Measurements from ENCODE around the gene GREB1L.
"Not testable (repeated sequence)": the region's sequence is repeated elsewhere in the genome, so short reads cannot be mapped to it uniquely, and the experiment has no call there.

The GREB1L gene

DNA sequence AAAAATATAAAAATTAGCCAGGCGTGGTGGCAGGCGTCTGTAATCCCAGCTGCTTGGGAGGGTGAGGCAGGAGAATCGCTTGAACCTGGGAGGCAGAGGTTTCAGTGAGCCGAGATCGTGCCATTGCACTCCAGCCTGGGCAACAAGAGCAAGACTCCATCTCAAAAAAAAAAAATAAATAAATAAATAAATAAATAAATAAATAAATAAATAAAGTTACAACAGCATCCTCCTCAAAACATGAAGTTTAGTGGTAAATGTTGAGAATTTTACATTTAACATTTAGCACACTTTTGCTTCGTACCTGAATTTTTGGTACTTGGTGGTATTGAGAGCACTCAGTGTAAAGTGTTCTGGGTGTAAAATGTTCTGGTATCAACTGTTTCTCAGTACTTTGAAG is 36.2 kb downstream of the GREB1L start:
- not testable (repeated sequence) for H3K4me3 Mint-ChIP-seq, H3K27ac Mint-ChIP-seq, H3K27me3 Mint-ChIP-seq, H3K36me3 Mint-ChIP-seq, H3K4me1 Mint-ChIP-seq, ATAC-seq
- H3K9me3 Mint-ChIP-seq = peaks cover 11% of the 10 kb centered on the region

DNA sequence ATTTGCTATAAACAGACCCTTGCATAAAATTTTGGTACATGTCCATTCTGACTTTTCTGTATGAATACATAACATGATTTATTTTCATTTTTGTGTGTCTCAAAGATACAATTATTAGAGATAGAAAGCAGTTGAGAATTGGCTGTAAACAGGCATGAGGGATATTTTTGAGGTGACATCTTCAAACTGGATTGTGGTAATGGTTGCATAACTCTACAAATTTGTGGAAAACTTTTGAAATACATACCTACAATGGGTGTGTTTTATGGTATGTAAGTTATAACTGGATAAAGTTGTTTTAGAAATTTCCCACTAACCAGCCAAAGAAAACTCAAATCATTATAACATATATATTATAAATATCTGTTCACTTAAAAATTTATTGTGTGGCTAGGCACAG is 39.6 kb downstream of the GREB1L start:
- no peaks in the 10 kb centered on the region for H3K36me3 Mint-ChIP-seq
- no peak overlapping the region for H3K27ac Mint-ChIP-seq
- H3K4me3 Mint-ChIP-seq = no peak overlapping the region
- peaks cover 3% of the 10 kb centered on the region for H3K9me3 Mint-ChIP-seq
- ATAC-seq = no peak
- no peaks in the 10 kb centered on the region for H3K27me3 Mint-ChIP-seq
- no peaks in the 10 kb centered on the region for H3K4me1 Mint-ChIP-seq

DNA sequence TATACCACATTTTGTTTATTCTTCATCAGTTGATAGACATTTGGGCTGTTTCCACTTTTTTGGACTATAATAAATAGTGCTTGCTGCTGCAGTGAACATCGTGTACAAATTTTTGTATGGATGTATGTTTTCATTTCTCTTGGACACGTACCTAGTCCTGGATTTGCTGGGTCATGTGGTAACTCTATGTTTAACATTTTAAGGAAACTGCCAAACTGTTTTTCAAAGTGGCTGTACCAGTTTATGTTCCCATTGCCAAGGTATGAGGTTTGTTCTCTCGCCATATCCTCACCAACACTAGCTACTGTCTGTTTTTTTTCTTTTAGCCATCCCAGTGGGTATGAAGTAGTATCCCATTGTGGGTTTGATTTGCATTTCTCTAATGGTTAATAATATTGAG is 42.5 kb downstream of the GREB1L start:
- no peak overlapping the region for H3K27ac Mint-ChIP-seq
- H3K36me3 Mint-ChIP-seq = no peaks in the 10 kb centered on the region
- H3K9me3 Mint-ChIP-seq = no peaks in the 10 kb centered on the region
- H3K27me3 Mint-ChIP-seq = no peaks in the 10 kb centered on the region
- ATAC-seq = no peak
- no peak overlapping the region for H3K4me3 Mint-ChIP-seq
- no peaks in the 10 kb centered on the region for H3K4me1 Mint-ChIP-seq

DNA sequence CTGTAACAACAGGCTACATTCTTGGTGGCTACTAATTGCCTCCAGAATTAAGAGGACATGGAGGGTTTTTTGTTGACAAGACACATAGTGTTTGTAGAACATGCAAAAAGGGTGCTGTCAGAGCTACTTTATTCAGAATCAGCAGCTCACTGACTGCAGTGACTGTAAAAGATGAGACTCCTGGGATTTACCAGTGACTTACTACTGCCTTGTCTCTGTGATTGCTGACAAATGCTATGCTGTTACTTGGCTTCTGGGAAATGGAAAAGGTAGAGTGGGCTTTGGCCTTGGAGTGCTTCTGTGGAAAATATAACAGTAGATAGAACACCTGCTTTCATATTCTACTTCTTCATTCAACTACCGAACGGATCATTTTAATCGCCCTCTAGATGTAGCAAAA is 47.8 kb downstream of the GREB1L start:
- Mint-ChIP-seq H3K4me1 (no peaks in the 10 kb centered on the region), H3K4me3 (no peak overlapping the region), H3K9me3 (no peaks in the 10 kb centered on the region), H3K36me3 (no peaks in the 10 kb centered on the region), H3K27ac (no peak overlapping the region), H3K27me3 (no peaks in the 10 kb centered on the region)
- ATAC-seq = no peak

DNA sequence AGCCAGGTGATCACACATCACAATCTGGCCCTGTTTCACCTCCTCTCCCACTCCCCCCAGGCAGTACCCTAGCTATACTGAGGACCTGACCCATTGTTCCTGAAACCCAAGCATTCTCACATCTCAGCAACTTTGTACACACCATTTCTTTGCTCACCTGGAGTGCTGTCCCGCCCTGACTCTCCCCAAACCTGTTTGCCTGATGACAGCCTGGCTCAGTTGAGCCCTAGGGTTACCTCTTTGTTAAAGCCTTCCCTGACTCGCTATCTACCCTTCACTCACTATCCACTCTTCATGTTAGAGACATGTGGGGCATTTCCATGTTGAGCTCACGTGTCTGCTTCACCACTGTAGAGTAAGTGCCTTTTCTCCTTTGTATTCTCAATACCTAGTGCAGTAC is 49.1 kb downstream of the GREB1L start:
- no peak overlapping the region for H3K4me3 Mint-ChIP-seq
- H3K9me3 Mint-ChIP-seq = no peaks in the 10 kb centered on the region
- H3K4me1 Mint-ChIP-seq = no peaks in the 10 kb centered on the region
- H3K27me3 Mint-ChIP-seq = no peaks in the 10 kb centered on the region
- no peak for ATAC-seq
- H3K27ac Mint-ChIP-seq = no peak overlapping the region
- no peaks in the 10 kb centered on the region for H3K36me3 Mint-ChIP-seq

DNA sequence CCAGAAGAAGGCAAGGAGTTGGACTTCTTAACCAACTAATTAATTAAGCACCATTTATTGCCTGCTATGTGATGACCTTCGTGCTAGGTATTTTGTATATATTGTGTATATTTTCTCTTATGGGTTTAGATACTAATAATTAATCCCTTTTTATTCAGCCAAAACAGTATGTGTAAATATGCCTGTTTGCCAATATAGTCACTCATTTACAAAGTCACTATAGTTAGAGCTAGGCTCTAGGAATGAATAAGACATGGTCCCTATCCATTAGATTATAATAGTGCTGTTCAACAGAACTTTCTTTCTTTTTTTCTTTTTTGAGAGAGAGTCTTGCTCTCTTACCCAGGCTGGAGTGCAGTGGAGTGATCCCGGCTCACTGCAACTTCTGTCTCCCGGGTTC is 51.4 kb downstream of the GREB1L start:
- no peak overlapping the region for H3K4me3 Mint-ChIP-seq
- no peak for ATAC-seq
- peaks cover 9% of the 10 kb centered on the region for H3K27me3 Mint-ChIP-seq

DNA sequence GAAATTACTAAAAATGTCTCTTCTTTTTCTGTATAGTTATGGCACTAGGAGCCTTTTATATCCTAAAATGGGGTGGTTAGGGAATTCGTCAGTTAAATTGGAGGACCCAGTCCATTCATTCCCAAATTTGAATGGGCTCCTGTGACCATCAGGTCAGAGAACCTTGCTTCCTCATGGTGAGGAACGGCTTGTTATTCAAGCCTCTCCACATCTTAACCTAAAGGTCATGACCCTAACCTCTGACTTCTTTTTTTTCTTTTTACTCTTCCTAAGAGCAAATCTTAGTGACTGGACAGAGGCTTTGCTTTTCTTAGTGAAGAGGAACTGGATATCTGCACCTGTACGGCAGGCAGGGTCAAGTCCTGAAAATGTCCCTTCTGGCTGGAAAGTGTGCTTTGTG is 53.1 kb downstream of the GREB1L start:
- Mint-ChIP-seq H3K27me3 (peaks cover 9% of the 10 kb centered on the region), H3K27ac (no peak overlapping the region), H3K9me3 (peaks cover 2% of the 10 kb centered on the region), H3K4me1 (no peaks in the 10 kb centered on the region), H3K4me3 (no peak overlapping the region), H3K36me3 (no peaks in the 10 kb centered on the region)
- no peak for ATAC-seq

More for the DNA sequence above, 51.4 kb downstream of the GREB1L start:
- no peaks in the 10 kb centered on the region for H3K36me3 Mint-ChIP-seq
- H3K4me1 Mint-ChIP-seq = no peaks in the 10 kb centered on the region
- no peaks in the 10 kb centered on the region for H3K9me3 Mint-ChIP-seq
- no peak overlapping the region for H3K27ac Mint-ChIP-seq

DNA sequence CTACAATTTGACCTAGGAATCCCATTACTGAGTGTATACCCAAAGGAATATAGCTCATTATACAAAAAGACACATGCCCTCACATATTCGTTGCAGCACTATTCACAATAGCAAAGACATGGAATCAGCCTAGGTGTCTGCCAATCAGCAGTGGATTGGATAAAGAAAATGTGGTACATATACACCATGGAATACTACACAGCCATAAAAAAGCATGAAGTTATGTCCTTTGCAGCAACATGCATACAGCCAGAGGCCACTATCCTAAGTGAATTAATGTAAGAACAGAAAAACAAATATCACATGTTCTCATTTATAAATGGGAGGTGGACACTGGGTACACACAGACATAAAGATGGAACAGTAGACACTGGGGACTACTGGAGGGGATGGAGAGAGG is 54.0 kb downstream of the GREB1L start:
- H3K36me3 Mint-ChIP-seq = no peaks in the 10 kb centered on the region
- H3K9me3 Mint-ChIP-seq = peaks cover 2% of the 10 kb centered on the region
- H3K27ac Mint-ChIP-seq = no peak overlapping the region
- no peaks in the 10 kb centered on the region for H3K4me1 Mint-ChIP-seq
- no peak overlapping the region for H3K4me3 Mint-ChIP-seq
- peaks cover 9% of the 10 kb centered on the region for H3K27me3 Mint-ChIP-seq
- no peak for ATAC-seq

DNA sequence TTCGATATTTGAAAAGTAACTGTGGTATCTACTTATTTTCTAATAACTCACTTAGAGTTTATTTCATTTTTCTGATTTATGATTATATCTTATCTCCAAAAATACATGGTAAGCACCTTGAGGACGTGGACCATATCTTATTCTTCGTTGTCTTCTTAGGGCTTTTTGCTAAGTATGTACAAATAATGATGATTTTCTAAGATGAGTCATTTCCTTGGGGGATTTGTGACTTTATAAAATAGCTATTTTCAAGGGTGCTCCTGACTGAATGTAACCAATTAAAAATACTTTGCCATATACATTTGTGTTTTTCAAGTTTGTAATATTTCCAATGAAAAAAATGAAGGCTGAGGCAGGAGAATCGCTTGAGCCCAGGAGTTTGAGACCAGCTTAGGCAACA is 56.3 kb downstream of the GREB1L start:
- Mint-ChIP-seq H3K27ac (no peak overlapping the region), H3K4me1 (no peaks in the 10 kb centered on the region), H3K9me3 (peaks cover 2% of the 10 kb centered on the region), H3K4me3 (no peak overlapping the region), H3K36me3 (no peaks in the 10 kb centered on the region), H3K27me3 (peaks cover 9% of the 10 kb centered on the region)
- ATAC-seq = no peak

DNA sequence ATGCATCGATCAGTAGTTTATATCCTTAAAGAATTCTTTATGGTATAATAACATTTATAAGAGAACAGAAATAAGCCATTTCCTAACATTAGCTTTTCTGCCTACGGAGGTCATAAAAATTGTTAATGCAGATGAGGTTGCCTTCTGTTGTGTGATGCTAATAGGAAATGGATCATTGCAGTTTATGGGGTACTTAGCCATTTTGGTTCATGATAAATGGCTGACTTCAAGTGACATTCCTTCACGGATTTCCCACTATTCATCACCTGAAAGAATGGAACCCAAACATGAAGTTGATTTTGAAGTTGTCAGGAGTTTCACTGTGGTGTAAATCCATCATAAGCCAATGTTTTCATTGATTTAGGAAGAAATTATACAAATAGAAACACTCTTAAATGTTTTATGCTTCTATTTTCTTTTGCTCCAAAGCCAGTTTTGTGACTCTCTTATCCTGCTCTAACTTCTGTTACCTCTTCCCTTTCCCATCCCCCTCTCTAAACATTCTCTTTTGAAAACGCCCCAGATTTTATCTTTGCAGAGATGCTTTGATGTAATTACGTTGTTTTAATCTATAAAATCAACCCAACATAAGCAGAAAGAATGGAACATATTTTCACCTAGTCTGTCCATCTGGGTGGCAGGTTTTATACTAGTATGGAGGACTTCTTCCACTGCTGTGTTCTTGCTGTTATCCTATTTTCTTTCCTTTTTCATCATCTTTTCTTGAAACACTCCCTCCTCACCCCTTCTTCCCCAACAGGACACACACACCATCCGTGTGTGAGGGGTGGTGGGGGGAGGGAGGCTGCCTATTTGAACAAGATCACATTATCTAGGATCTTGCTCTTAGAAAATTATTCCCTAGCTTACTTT is 58.2 kb downstream of the GREB1L start:
- Mint-ChIP-seq H3K4me1 (no peaks in the 10 kb centered on the region), H3K36me3 (no peaks in the 10 kb centered on the region), H3K9me3 (peaks cover 2% of the 10 kb centered on the region), H3K27me3 (peaks cover 15% of the 10 kb centered on the region), H3K27ac (no peak overlapping the region), H3K4me3 (no peak overlapping the region)
- ATAC-seq = no peak

DNA sequence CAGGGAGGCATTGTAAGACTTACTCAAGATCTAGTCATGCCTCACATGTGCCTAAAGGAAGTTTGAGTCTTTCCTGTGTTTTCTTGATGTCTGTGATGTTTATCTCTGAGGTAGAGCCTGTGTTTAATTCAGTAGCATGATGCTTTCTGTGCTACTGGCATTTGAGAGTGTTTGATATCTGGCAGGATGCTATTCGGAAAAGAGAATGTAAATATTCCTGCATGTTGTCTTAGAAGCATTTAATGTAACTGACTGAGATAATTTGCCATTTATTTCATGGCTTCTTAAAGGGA is 58.8 kb downstream of the GREB1L start:
- Mint-ChIP-seq H3K4me1 (no peaks in the 10 kb centered on the region), H3K9me3 (peaks cover 2% of the 10 kb centered on the region), H3K36me3 (no peaks in the 10 kb centered on the region), H3K4me3 (no peak overlapping the region), H3K27me3 (peaks cover 20% of the 10 kb centered on the region), H3K27ac (no peak overlapping the region)
- no peak for ATAC-seq

DNA sequence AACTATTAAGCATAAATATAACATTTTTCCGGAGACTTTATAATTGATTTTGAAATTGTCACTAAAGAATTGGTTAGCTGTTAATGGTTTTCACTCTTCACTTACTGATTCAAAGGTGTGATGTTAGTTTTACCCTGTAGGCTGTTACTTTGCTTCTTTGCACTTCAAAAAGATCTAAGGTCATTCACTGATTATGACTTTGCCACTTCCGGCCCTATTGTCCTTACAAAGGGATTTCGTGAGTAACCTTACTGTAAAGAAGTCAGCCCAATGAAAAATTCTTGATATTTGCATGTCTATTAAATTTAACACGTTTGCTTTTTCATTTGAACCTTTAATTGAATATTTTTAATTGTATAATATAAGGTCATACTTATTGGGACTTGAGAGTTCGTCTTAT is 61.4 kb downstream of the GREB1L start:
- H3K27ac Mint-ChIP-seq = no peak overlapping the region
- peaks cover 16% of the 10 kb centered on the region for H3K27me3 Mint-ChIP-seq
- no peak overlapping the region for H3K4me3 Mint-ChIP-seq
- peaks cover 2% of the 10 kb centered on the region for H3K9me3 Mint-ChIP-seq
- H3K4me1 Mint-ChIP-seq = no peaks in the 10 kb centered on the region
- ATAC-seq = no peak
- no peaks in the 10 kb centered on the region for H3K36me3 Mint-ChIP-seq

DNA sequence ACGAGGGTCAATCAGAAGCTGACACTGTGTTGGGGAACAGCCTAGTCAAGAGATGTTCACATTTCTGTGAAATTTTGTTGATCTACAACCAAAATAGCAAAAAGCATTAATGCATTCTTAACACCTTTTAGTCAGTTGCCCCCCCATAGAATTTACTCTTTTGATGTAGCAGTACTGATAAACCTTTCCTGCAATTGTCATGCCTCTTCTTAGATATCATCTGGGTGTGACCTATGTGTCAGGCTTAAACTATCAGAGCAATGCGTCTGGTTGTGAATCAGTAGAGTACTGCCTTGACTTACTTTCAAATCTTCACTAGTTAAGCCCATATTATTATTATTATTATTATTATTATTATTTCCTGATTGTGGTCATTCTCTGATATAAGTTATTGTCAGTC is 61.9 kb downstream of the GREB1L start:
- no peaks in the 10 kb centered on the region for H3K36me3 Mint-ChIP-seq
- no peak overlapping the region for H3K4me3 Mint-ChIP-seq
- no peaks in the 10 kb centered on the region for H3K4me1 Mint-ChIP-seq
- no peak overlapping the region for H3K27ac Mint-ChIP-seq
- H3K27me3 Mint-ChIP-seq = peaks cover 16% of the 10 kb centered on the region
- H3K9me3 Mint-ChIP-seq = peaks cover 2% of the 10 kb centered on the region
- no peak for ATAC-seq

DNA sequence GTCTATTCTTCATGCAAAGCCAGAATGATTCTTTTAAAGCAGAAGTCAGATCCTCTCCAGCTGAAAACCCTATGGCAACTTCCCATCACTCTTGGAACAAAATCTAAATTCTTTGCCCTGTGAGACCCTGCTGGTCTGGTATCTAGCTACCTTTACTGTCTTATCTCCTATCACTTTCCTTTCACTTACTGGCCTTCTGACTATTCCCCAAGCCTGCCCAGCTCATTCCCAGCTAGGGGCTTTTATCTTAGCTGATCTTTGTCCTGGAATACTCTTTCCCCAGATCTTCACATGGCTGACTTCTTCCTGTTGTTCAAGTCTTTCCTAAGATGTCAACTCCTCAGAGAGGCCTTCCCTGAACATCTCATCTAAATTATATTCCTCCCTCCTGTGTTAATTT is 63.6 kb downstream of the GREB1L start:
- peaks cover 16% of the 10 kb centered on the region for H3K27me3 Mint-ChIP-seq
- no peak for ATAC-seq
- no peaks in the 10 kb centered on the region for H3K9me3 Mint-ChIP-seq
- no peaks in the 10 kb centered on the region for H3K36me3 Mint-ChIP-seq
- H3K4me1 Mint-ChIP-seq = no peaks in the 10 kb centered on the region
- H3K4me3 Mint-ChIP-seq = no peak overlapping the region
- H3K27ac Mint-ChIP-seq = no peak overlapping the region

DNA sequence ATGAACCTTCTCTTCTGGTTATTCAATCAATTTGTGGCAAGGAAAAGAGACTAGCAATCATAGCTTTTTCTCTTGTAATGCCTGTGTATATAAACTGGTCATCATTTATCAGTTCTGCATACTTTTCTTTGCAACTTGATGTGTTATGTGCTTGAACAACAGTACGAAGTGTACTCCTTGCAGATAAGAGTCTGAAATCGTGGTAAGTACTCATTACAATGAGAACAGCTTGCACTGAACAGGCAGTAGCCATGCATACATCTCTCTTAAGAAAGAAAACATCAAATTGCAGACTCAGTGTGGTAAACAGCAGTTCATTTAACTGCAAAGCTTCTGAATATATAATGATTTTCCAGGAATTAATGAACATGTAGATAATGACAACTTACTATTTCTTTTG is 64.3 kb downstream of the GREB1L start:
- H3K4me3 Mint-ChIP-seq = no peak overlapping the region
- peaks cover 16% of the 10 kb centered on the region for H3K27me3 Mint-ChIP-seq
- H3K9me3 Mint-ChIP-seq = no peaks in the 10 kb centered on the region
- H3K27ac Mint-ChIP-seq = no peak overlapping the region
- H3K36me3 Mint-ChIP-seq = no peaks in the 10 kb centered on the region
- no peak for ATAC-seq
- H3K4me1 Mint-ChIP-seq = no peaks in the 10 kb centered on the region

DNA sequence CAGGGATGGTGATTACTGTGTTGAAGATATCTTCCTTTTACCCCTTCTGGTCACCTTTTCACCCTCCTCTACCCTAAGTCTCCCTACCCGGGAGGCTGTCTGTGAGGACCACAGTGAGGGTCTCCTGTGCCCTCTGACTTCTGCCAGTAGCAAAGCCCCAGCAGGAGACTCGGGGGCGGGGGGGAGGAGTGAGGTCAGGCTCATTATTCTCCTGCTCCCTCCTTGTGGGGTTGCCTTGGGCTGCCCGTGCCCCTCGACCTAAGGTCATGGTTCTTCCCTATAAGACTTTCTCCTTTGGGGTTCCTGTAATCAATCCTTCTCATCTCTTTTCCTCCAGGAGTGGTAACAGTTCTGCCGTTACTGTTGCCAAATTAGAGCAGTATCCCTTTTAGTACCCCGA is 65.5 kb downstream of the GREB1L start:
- Mint-ChIP-seq H3K4me3 (no peak overlapping the region), H3K4me1 (no peaks in the 10 kb centered on the region), H3K36me3 (no peaks in the 10 kb centered on the region), H3K9me3 (no peaks in the 10 kb centered on the region), H3K27me3 (peaks cover 16% of the 10 kb centered on the region), H3K27ac (no peak overlapping the region)
- no peak for ATAC-seq

DNA sequence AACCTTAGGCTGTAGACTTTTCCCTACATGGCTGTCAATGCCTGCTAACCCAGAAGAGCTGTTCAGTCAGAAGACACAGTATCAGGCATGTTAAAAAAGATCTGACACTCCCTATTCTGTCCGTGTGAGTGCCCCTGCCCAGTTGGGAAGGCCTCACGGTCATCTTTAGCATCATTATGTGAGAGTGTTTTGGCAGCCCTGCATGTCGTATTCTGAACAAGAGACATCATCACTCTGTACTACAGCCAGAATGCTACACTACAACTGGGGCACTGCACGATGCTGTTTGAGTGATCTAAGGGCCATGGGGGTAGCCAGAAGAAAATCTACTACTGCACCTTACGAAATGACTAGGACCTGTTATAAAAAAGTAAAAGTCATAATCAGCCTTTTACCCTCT is 67.2 kb downstream of the GREB1L start:
- Mint-ChIP-seq H3K4me3 (no peak overlapping the region), H3K36me3 (no peaks in the 10 kb centered on the region), H3K27me3 (peaks cover 16% of the 10 kb centered on the region), H3K9me3 (no peaks in the 10 kb centered on the region), H3K4me1 (no peaks in the 10 kb centered on the region), H3K27ac (no peak overlapping the region)
- ATAC-seq = no peak

Data from stimulated activated memory B cell treated with anti-CD40 and anti-IgM and Interleukin-4, amounts not matched to agents 10 μg/mL and 1 μg/mL and 100 μg/mL, for 72 hours (primary cell).